ENCODE results near the gene SARDH. TPM values are rescaled to one million over a fixed set of nuclear protein-coding genes. Genes with fewer than 3 reads are reported as not detected.
"Not testable (repeated sequence)": the region's sequence is repeated elsewhere in the genome, so short reads cannot be mapped to it uniquely, and the experiment has no call there.

The SARDH gene
- total and polyA plus RNA-seq, 2 of the 13 experiments (the other 11 are each of a cell fraction or from before 2014, with no cell fraction given): 11.6 to 34.9 TPM

DNA sequence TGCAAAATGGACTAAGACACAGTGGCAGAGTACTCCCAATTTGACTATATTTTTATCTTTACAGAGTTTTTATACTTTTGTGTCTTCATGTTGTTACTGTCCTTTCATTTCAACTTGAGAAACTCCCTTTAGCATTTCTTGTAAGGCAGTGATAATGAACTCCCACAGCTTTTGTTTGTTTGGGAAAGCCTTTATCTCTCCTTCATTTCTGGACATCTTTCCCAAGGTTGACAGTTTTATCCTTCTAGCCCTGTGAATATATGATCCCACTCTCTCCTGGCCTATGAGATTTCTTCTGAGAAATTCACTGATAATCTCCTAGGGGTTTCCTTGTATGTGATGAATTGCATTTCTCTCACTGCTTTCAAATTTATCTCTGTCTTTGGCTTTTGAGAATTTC, 9.2 kb upstream of the SARDH start (continued):
- TF ChIP-seq, protein P1, sequence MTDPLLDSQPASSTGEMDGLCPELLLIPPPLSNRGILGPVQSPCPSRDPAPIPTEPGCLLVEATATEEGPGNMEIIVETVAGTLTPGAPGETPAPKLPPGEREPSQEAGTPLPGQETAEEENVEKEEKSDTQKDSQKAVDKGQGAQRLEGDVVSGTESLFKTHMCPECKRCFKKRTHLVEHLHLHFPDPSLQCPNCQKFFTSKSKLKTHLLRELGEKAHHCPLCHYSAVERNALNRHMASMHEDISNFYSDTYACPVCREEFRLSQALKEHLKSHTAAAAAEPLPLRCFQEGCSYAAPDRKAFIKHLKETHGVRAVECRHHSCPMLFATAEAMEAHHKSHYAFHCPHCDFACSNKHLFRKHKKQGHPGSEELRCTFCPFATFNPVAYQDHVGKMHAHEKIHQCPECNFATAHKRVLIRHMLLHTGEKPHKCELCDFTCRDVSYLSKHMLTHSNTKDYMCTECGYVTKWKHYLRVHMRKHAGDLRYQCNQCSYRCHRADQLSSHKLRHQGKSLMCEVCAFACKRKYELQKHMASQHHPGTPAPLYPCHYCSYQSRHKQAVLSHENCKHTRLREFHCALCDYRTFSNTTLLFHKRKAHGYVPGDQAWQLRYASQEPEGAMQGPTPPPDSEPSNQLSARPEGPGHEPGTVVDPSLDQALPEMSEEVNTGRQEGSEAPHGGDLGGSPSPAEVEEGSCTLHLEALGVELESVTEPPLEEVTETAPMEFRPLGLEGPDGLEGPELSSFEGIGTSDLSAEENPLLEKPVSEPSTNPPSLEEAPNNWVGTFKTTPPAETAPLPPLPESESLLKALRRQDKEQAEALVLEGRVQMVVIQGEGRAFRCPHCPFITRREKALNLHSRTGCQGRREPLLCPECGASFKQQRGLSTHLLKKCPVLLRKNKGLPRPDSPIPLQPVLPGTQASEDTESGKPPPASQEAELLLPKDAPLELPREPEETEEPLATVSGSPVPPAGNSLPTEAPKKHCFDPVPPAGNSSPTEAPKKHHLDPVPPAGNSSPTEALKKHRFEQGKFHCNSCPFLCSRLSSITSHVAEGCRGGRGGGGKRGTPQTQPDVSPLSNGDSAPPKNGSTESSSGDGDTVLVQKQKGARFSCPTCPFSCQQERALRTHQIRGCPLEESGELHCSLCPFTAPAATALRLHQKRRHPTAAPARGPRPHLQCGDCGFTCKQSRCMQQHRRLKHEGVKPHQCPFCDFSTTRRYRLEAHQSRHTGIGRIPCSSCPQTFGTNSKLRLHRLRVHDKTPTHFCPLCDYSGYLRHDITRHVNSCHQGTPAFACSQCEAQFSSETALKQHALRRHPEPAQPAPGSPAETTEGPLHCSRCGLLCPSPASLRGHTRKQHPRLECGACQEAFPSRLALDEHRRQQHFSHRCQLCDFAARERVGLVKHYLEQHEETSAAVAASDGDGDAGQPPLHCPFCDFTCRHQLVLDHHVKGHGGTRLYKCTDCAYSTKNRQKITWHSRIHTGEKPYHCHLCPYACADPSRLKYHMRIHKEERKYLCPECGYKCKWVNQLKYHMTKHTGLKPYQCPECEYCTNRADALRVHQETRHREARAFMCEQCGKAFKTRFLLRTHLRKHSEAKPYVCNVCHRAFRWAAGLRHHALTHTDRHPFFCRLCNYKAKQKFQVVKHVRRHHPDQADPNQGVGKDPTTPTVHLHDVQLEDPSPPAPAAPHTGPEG (CRISPR knock-in tag; IDR thresholded peaks at IDR 0.05): no peak
- no peak for TF ChIP-seq NFE2 (CRISPR knock-in tag; IDR thresholded peaks at IDR 0.05)
- no peak for TF ChIP-seq ZSCAN30 (CRISPR knock-in tag; IDR thresholded peaks at IDR 0.05)
- TF ChIP-seq MBNL3 (CRISPR knock-in tag; conservative IDR thresholded peaks at IDR 0.05): no peak
- TF ChIP-seq RFX5 (IDR thresholded peaks at IDR 0.05; ENCODE audit: low read depth, low read length): no peak

DNA sequence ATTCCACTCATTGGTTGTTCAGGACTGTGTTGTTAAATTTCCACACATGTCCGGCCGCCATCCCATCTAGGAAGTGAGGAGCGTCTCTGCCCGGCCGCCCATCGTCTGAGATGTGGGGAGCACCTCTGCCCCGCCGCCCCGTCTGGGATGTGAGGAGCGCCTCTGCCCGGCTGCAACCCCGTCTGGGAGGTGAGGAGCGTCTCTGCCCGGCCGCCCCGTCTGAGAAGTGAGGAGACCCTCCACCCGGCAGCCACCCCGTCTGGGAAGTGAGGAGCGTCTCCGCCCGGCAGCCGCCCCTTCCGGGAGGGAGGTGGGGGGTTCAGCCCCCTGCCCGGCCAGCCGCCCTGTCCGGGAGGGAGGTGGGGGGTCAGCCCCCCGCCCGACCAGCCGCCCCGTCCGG, 6.4 kb upstream of the SARDH start:
- BruUV-seq (replicated peaks); H3K79me2 ChIP-seq (ENCODE audit: insufficient read depth, low read length); H3K9me3 ChIP-seq (ENCODE audit: low read length); POLR2A ChIA-PET; H3K4me2 ChIP-seq (ENCODE audit: low read depth, low read length); DNase-seq (ENCODE audit: low spot score); H4K20me1 ChIP-seq (ENCODE audit: insufficient read depth, low read length); H3K27me3 ChIP-seq (ENCODE audit: control insufficient read depth in 1 of 2, insufficient read depth in 2 of 2, low read length in 2 of 2); intact Hi-C loops (cut with micrococcal nuclease; ENCODE audit: unreplicated experiment); ATAC-seq; H3K4me3 ChIP-seq (replicated peaks in 1 of 3; ENCODE audit: insufficient read depth in 1 of 3, low read depth in 2 of 3, low read length in 3 of 3); H3K36me3 ChIP-seq (replicated peaks in 1 of 2; ENCODE audit: control insufficient read depth in 1 of 2, insufficient read depth in 2 of 2, low read length in 2 of 2); H3K9ac ChIP-seq (ENCODE audit: insufficient read depth, low read depth, low read length); FAIRE-seq; H2AFZ ChIP-seq (ENCODE audit: low read length): not testable (repeated sequence)
- 97% methylated on average over 10 of the region's 31 CpGs for WGBS (ENCODE audit: low lambda C conversion rate)
- peak overlapping the region; percentile 61 for H3K27ac ChIP-seq (ENCODE audit: extremely low read length, insufficient read depth, low read length)
- CTCF ChIA-PET (ENCODE audit: low intra/inter-chr PET ratio, low total read pairs): interaction anchor here (2.5 kb wide), 1 partner anchor 24 kb away, joined by 16 read pairs; no protein-coding TSS in a partner anchor
- peaks cover 77% of the 10 kb centered on the region for H3K4me1 ChIP-seq (ENCODE audit: insufficient read depth, low read length)
- in situ Hi-C loops (cut with HindIII; ENCODE audit: extremely low pct_ligation_motif_present, low pct_unique_long_range_greater_than_20kb): loop anchor here (25.0 kb wide), 1 partner anchor 207 kb away; the partner anchor contains the start of gene ADAMTSL2
- TF ChIP-seq ZBTB38 (CRISPR knock-in tag; IDR thresholded peaks at IDR 0.05): 0 out of 2 replicates have a peak, but pooled peaks have one; percentile 29
- TF ChIP-seq, protein P2, sequence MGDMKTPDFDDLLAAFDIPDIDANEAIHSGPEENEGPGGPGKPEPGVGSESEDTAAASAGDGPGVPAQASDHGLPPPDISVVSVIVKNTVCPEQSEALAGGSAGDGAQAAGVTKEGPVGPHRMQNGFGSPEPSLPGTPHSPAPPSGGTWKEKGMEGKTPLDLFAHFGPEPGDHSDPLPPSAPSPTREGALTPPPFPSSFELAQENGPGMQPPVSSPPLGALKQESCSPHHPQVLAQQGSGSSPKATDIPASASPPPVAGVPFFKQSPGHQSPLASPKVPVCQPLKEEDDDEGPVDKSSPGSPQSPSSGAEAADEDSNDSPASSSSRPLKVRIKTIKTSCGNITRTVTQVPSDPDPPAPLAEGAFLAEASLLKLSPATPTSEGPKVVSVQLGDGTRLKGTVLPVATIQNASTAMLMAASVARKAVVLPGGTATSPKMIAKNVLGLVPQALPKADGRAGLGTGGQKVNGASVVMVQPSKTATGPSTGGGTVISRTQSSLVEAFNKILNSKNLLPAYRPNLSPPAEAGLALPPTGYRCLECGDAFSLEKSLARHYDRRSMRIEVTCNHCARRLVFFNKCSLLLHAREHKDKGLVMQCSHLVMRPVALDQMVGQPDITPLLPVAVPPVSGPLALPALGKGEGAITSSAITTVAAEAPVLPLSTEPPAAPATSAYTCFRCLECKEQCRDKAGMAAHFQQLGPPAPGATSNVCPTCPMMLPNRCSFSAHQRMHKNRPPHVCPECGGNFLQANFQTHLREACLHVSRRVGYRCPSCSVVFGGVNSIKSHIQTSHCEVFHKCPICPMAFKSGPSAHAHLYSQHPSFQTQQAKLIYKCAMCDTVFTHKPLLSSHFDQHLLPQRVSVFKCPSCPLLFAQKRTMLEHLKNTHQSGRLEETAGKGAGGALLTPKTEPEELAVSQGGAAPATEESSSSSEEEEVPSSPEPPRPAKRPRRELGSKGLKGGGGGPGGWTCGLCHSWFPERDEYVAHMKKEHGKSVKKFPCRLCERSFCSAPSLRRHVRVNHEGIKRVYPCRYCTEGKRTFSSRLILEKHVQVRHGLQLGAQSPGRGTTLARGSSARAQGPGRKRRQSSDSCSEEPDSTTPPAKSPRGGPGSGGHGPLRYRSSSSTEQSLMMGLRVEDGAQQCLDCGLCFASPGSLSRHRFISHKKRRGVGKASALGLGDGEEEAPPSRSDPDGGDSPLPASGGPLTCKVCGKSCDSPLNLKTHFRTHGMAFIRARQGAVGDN (CRISPR knock-in tag; IDR thresholded peaks at IDR 0.05): peak; percentile 41
